ENCODE measurements around the gene BCL2L14. TPM values are rescaled to one million over a fixed set of nuclear protein-coding genes. Genes with fewer than 3 reads are reported as not detected.
"Not testable (repeated sequence)": the region's sequence is repeated elsewhere in the genome, so short reads cannot be mapped to it uniquely, and the experiment has no call there.

The BCL2L14 gene
- total and polyA plus RNA-seq, 2 of the 4 experiments (the other 2 are of a cell fraction), result not detected

DNA sequence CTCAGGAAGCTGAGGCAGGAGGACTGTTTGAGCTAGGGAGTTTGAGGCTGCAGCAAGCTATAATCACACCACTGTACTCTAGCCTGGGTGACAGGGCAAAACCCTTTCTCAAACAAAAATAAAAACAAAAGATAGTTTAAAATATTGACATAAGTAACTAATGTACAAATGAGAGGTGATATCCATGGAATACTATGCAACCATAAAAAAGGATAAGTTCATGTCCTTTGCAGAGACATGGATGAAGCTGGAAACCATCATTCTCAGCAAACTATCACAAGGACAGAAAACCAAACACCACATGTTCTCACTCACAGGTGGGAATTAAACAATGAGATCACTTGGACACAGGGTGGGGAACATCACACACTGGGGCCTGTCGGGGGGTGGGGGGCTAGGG lies 73.8 kb downstream of the BCL2L14 start:
- H3K9me1 ChIP-seq (ENCODE audit: insufficient read depth, low read length); H4K91ac ChIP-seq (ENCODE audit: insufficient read depth, low read depth, low read length); H3K14ac ChIP-seq (replicated peaks; ENCODE audit: low read depth, low read length); dilution Hi-C loops (cut with HindIII; ENCODE audit: low sequenced_read_pairs, unreplicated experiment); H3K4me1 ChIP-seq (ENCODE audit: control insufficient read depth, insufficient read depth, low read length); H3K9ac ChIP-seq (ENCODE audit: low read depth, low read length); BruUV-seq (replicated peaks); H2BK120ac ChIP-seq (ENCODE audit: low read depth, low read length); H3K4me3 ChIP-seq (ENCODE audit: insufficient read depth, low read depth, low read length); H4K8ac ChIP-seq (ENCODE audit: low read depth in 2 of 2, low read length in 2 of 2); H2BK15ac ChIP-seq (ENCODE audit: low read depth, low read length); ATAC-seq (ENCODE audit: low read depth); H3K27me3 ChIP-seq (ENCODE audit: control insufficient read depth, insufficient read depth, low read length); H4K20me1 ChIP-seq (ENCODE audit: insufficient read depth, low read length); H3K4ac ChIP-seq (ENCODE audit: low read depth, low read length); H3K23ac ChIP-seq (ENCODE audit: low read depth, low read length); H4K5ac ChIP-seq (ENCODE audit: low read depth, low read length); in situ Hi-C loops (cut with MboI; ENCODE audit: low sequenced_read_pairs); H3K56ac ChIP-seq (ENCODE audit: extremely low read depth, insufficient read depth, low read length); H2AK5ac ChIP-seq (ENCODE audit: low read depth, low read length); H2BK5ac ChIP-seq (ENCODE audit: low read depth, low read length, poor library complexity, severe bottlenecking); H2AK9ac ChIP-seq (replicated peaks; ENCODE audit: low read depth, low read length, poor library complexity); H3K4me2 ChIP-seq (ENCODE audit: low read depth, low read length); POLR2A ChIA-PET (ENCODE audit: unreplicated experiment); H3K79me1 ChIP-seq (ENCODE audit: low read depth in 1 of 2, low read length in 2 of 2); H3K27ac ChIP-seq (ENCODE audit: insufficient read depth, low read length); DNase-seq; H3K18ac ChIP-seq (ENCODE audit: low read depth, low read length); H2BK20ac ChIP-seq (ENCODE audit: low read depth, low read length); H2AFZ ChIP-seq (replicated peaks; ENCODE audit: low read length, poor library complexity); CTCF ChIA-PET; H3K9me3 ChIP-seq (ENCODE audit: control insufficient read depth, insufficient read depth, low read length): not testable (repeated sequence)
- peaks cover 11% of the 10 kb centered on the region for H3K36me3 ChIP-seq (ENCODE audit: control insufficient read depth, insufficient read depth, low read length)
- intact Hi-C loops (cut with micrococcal nuclease), result loop anchor here (5.0 kb wide), 1 partner anchor 123 kb away; the partner anchor contains the start of gene LRP6
- no CpG with 5 or more reads among the region's 1 CpG for WGBS, 2 experiments (ENCODE audit: extremely low coverage in 2 of 2, insufficient read length in 1 of 2)
